LNCaP clone FGC (cell line): ENCODE data around the gene PFDN2.
A peak's percentile ranks its signal among the peaks of the same experiment; 100 is the strongest.

ENCODE experiments used
- DNase-seq: peaks from one replicate; pipeline ENCODE4 v3.0.0-alpha.2; 2011; ENCODE audit warnings: low read depth
- H3K4me3 ChIP-seq: 2 replicates; pipeline ENCODE4 v1.5.1; 2011; ENCODE audit warnings: mild to moderate bottlenecking, low read depth, low read length, control low read depth
- CTCF ChIP-seq: IDR thresholded peaks from 2 replicates; pipeline ENCODE4 v1.5.1; 2012; ENCODE audit warnings: mild to moderate bottlenecking; ENCODE audit not compliant: control insufficient read depth, insufficient read depth; ENCODE audit errors: extremely low read depth

PFDN2 gene

GRCh38 chr1:161091796-161092507, 25.9 kb downstream of the PFDN2 start:
- H3K4me3 ChIP-seq = no peak overlapping the region
- no peak for TF ChIP-seq CTCF
- no peak for DNase-seq

- DNase-seq = no peak
- no peak overlapping the region for H3K4me3 ChIP-seq
- no peak for TF ChIP-seq CTCF
Measured at GRCh38 chr1:161091093-161091492, 26.7 kb downstream of the PFDN2 start.

GRCh38 chr1:161090617-161091016, 27.2 kb downstream of the PFDN2 start:
- no peak overlapping the region for H3K4me3 ChIP-seq
- no peak for TF ChIP-seq CTCF
- no peak for DNase-seq

GRCh38 chr1:161089938-161090337, 27.9 kb downstream of the PFDN2 start:
- TF ChIP-seq CTCF = no peak
- H3K4me3 ChIP-seq = peak overlapping the region; percentile 61
- DNase-seq = no peak

GRCh38 chr1:161089251-161089924, 28.4 kb downstream of the PFDN2 start, which contains the start of gene NECTIN4:
NECTIN4 (minus strand) TSS chr1:161089558; CDS start chr1:161089296, 262 bp downstream.
- peak; percentile 63 for DNase-seq
- TF ChIP-seq CTCF = no peak
- peak within 1 kb of the TSS; percentile 61 for H3K4me3 ChIP-seq

- TF ChIP-seq CTCF = no peak
- no peak for DNase-seq
- H3K4me3 ChIP-seq = peak overlapping the region; percentile 61
Measured at GRCh38 chr1:161088587-161089110, 29.2 kb downstream of the PFDN2 start.
